ENCODE measurements around the gene ATAD3B.
"Not testable (repeated sequence)": the region's sequence is repeated elsewhere in the genome, so short reads cannot be mapped to it uniquely, and the experiment has no call there.

ATAD3B gene

GRCh38 chr1:1471389-1472052 is at the start of gene ATAD3B:
Gene ATAD3B (plus strand): TSS chr1:1471765. CDS start chr1:1471885, 120 bp downstream.
- peak; percentile 96 for DNase-seq

GRCh38 chr1:1421907-1422464 is 49.6 kb upstream of the ATAD3B start:
- DNase-seq = no peak

GRCh38 chr1:1422465-1423244 is 48.9 kb upstream of the ATAD3B start:
- DNase-seq = no peak

- DNase-seq = no peak
Observed at GRCh38 chr1:1423245-1423597, 48.3 kb upstream of the ATAD3B start.

- no peak for DNase-seq
Observed at GRCh38 chr1:1424707-1425106, 46.9 kb upstream of the ATAD3B start.

GRCh38 chr1:1425426-1425752 is 46.2 kb upstream of the ATAD3B start:
- no peak for DNase-seq

GRCh38 chr1:1425753-1426495 is 45.6 kb upstream of the ATAD3B start:
- DNase-seq = no peak

- no peak for DNase-seq
Observed at GRCh38 chr1:1426496-1427105, 45.0 kb upstream of the ATAD3B start.

GRCh38 chr1:1427106-1427819 is 44.3 kb upstream of the ATAD3B start:
- no peak for DNase-seq

GRCh38 chr1:1427820-1428148 is 43.8 kb upstream of the ATAD3B start:
- no peak for DNase-seq

GRCh38 chr1:1428174-1428573 is 43.4 kb upstream of the ATAD3B start:
- DNase-seq = no peak

GRCh38 chr1:1428967-1429366 is 42.6 kb upstream of the ATAD3B start:
- DNase-seq = not testable (repeated sequence)

GRCh38 chr1:1429671-1430073 is 41.9 kb upstream of the ATAD3B start:
- no peak for DNase-seq

- DNase-seq = no peak
Observed at GRCh38 chr1:1430114-1430982, 41.2 kb upstream of the ATAD3B start.

- no peak for DNase-seq
Observed at GRCh38 chr1:1430992-1431844, 40.3 kb upstream of the ATAD3B start.

- no peak for DNase-seq
Observed at GRCh38 chr1:1431845-1432273, 39.7 kb upstream of the ATAD3B start.

- DNase-seq = no peak
Observed at GRCh38 chr1:1432274-1432950, 39.2 kb upstream of the ATAD3B start.

GRCh38 chr1:1432951-1433803 is 38.4 kb upstream of the ATAD3B start:
- DNase-seq = no peak

- DNase-seq = peak; percentile 77
Observed at GRCh38 chr1:1433804-1434130, 37.8 kb upstream of the ATAD3B start.
